ENCODE measurements around the gene KIF26B. TPM values are rescaled to one million over a fixed set of nuclear protein-coding genes. Genes with fewer than 3 reads are reported as not detected.

The KIF26B gene
- total RNA-seq, 3 donors from 2014 or later, result 0.14 to 3.2 (median 0.39) TPM

- no peak for DNase-seq
- no peaks in the 10 kb centered on the region for H3K9me3 ChIP-seq
Measured at GRCh38 chr1:245577191-245578157, 422.7 kb downstream of the KIF26B start.

DNA sequence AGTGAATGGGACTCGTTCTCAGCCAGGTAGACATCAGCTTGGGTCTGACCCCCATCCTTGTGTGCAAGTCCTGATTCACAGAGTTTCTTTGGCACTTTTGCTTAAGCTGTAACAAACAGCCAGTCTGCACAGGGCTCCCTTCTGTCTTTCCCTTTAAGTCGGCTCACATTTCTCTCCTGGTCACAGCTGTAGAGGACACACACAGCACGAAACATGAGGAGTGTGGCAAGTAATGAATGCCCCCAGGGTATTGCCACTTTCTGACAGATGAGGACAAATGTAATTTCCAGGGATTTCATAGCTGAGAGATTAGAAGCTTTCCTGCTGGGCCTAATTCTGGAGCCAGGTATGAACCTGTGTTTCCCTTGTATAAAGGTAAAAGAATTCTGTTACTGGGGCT lies 423.5 kb downstream of the KIF26B start:
- intact Hi-C loops (cut with DNase I, micrococcal nuclease), result no loop called here
- Histone ChIP-seq H3K9me3 (no peaks in the 10 kb centered on the region), H3K36me3 (ENCODE audit: low read depth) (no peaks in the 10 kb centered on the region), H3K4me3 (no peak overlapping the region), H3K4me1 (ENCODE audit: low read depth) (no peaks in the 10 kb centered on the region)
- ATAC-seq (no peak), DNase-seq (no peak)
- TF ChIP-seq, protein P1, sequence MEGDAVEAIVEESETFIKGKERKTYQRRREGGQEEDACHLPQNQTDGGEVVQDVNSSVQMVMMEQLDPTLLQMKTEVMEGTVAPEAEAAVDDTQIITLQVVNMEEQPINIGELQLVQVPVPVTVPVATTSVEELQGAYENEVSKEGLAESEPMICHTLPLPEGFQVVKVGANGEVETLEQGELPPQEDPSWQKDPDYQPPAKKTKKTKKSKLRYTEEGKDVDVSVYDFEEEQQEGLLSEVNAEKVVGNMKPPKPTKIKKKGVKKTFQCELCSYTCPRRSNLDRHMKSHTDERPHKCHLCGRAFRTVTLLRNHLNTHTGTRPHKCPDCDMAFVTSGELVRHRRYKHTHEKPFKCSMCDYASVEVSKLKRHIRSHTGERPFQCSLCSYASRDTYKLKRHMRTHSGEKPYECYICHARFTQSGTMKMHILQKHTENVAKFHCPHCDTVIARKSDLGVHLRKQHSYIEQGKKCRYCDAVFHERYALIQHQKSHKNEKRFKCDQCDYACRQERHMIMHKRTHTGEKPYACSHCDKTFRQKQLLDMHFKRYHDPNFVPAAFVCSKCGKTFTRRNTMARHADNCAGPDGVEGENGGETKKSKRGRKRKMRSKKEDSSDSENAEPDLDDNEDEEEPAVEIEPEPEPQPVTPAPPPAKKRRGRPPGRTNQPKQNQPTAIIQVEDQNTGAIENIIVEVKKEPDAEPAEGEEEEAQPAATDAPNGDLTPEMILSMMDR (IDR thresholded peaks at IDR 0.05), result no peak

More at GRCh38 chr1:245577191-245578157, 422.7 kb downstream of the KIF26B start:
- intact Hi-C loops (cut with DNase I, micrococcal nuclease), result no loop called here
- Histone ChIP-seq H3K4me1 (ENCODE audit: low read depth) (no peaks in the 10 kb centered on the region), H3K36me3 (ENCODE audit: low read depth) (no peaks in the 10 kb centered on the region), H3K4me3 (no peak overlapping the region)
- TF ChIP-seq, protein P1 (IDR thresholded peaks at IDR 0.05), result no peak
- no peak for ATAC-seq

- TF ChIP-seq, protein P1 (IDR thresholded peaks at IDR 0.05), result no peak
- Histone ChIP-seq H3K9me3 (no peaks in the 10 kb centered on the region), H3K4me1 (ENCODE audit: low read depth) (no peaks in the 10 kb centered on the region), H3K4me3 (no peak overlapping the region), H3K36me3 (ENCODE audit: low read depth) (no peaks in the 10 kb centered on the region)
- intact Hi-C loops (cut with DNase I, micrococcal nuclease), result no loop called here
- ATAC-seq (no peak), DNase-seq (no peak)
Measured at GRCh38 chr1:245578771-245579170, 424.0 kb downstream of the KIF26B start.

GRCh38 chr1:245579881-245580280 lies 425.1 kb downstream of the KIF26B start:
- no peak overlapping the region for H3K4me3 ChIP-seq
- TF ChIP-seq, protein P1 (IDR thresholded peaks at IDR 0.05), result no peak
- no peaks in the 10 kb centered on the region for H3K9me3 ChIP-seq
- DNase-seq (no peak), ATAC-seq (no peak)
- intact Hi-C loops (cut with DNase I, micrococcal nuclease), result no loop called here
- H3K4me1 ChIP-seq (ENCODE audit: low read depth), result no peaks in the 10 kb centered on the region
- H3K36me3 ChIP-seq (ENCODE audit: low read depth), result no peaks in the 10 kb centered on the region

DNA sequence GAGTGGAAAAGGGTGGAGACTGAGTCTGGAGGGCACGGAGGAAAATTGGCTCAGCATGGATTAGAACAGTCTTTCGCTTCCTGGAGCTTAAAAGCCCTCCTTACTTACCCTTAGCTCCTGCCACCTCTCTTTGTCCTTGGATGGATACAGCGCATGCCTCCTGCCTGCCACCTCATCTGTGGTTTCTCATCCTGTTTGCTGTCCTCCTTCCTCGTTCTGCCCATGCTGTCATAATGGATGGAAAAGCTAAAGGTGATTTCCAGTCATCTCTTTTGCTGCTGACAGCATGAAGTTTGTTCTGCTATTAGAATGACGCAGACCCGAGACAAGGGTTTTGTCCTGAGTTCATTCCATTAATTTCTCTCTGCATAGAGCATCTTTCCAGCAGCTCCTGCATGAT lies 425.9 kb downstream of the KIF26B start:
- Histone ChIP-seq H3K36me3 (ENCODE audit: low read depth) (no peaks in the 10 kb centered on the region), H3K4me3 (no peak overlapping the region), H3K9me3 (no peaks in the 10 kb centered on the region), H3K4me1 (ENCODE audit: low read depth) (no peaks in the 10 kb centered on the region)
- intact Hi-C loops (cut with DNase I, micrococcal nuclease), result no loop called here
- TF ChIP-seq, protein P1 (IDR thresholded peaks at IDR 0.05), result no peak
- no peak for ATAC-seq
- no peak for DNase-seq
